Measurements from ENCODE around the gene C3orf52. TPM values are rescaled to one million over a fixed set of nuclear protein-coding genes. Genes with fewer than 3 reads are reported as not detected.

C3orf52 gene
- total RNA-seq, 6 experiments from 2014 or later: 9.7 to 11.6 (median 10.7) TPM

DNA sequence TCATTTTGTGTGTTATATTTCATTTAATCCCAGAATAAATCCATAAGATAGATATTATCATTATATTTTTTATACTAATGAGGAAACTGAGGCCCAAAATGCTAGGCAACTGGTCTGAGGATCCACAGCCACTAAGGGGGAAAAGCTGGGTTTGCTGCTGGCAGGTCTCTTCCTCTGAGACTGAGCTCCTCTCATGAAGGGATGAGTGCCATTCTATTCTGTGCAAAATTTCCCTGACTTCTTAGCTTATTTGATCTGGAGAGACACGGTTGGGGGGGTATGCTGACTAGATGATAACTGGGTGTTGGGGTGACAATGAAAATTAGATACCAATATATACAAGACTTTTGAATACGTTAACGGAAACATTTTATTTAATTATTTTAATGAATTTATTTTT is 44.9 kb downstream of the C3orf52 start:
- DNase-seq: no peak
- TF ChIP-seq, protein P1, sequence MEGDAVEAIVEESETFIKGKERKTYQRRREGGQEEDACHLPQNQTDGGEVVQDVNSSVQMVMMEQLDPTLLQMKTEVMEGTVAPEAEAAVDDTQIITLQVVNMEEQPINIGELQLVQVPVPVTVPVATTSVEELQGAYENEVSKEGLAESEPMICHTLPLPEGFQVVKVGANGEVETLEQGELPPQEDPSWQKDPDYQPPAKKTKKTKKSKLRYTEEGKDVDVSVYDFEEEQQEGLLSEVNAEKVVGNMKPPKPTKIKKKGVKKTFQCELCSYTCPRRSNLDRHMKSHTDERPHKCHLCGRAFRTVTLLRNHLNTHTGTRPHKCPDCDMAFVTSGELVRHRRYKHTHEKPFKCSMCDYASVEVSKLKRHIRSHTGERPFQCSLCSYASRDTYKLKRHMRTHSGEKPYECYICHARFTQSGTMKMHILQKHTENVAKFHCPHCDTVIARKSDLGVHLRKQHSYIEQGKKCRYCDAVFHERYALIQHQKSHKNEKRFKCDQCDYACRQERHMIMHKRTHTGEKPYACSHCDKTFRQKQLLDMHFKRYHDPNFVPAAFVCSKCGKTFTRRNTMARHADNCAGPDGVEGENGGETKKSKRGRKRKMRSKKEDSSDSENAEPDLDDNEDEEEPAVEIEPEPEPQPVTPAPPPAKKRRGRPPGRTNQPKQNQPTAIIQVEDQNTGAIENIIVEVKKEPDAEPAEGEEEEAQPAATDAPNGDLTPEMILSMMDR (IDR thresholded peaks at IDR 0.05): no peak
- no peaks in the 10 kb centered on the region for H3K36me3 Mint-ChIP-seq (ENCODE audit: low read depth)
- peaks cover 34% of the 10 kb centered on the region for H3K4me1 Mint-ChIP-seq (ENCODE audit: low read depth)
- H3K9me3 Mint-ChIP-seq: no peaks in the 10 kb centered on the region
- no peaks in the 10 kb centered on the region; the same call in 1 of the 2 replicates for H3K27me3 Mint-ChIP-seq (ENCODE audit: insufficient read depth)
- H3K27ac Mint-ChIP-seq: no peak overlapping the region
- H3K4me3 Mint-ChIP-seq: no peak overlapping the region

DNA sequence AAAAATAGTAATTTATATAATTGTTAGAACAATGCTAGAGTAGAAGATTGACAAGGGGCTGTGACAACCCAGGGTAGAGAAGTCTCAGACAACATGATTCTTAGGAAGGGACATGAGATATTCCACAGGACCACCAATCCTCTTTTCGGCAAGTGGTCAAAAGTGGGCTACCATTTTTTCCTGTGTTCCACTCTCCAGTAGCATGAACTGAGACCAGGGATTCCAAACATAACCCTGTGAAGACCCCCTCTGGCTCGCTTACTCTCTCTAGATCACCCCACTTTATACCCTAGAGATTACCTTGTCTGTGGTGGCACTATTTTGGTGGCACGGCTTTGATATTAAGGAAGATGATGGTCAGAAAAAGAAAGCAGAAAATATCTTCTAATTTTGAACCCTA is 45.9 kb downstream of the C3orf52 start:
- H3K4me1 Mint-ChIP-seq (ENCODE audit: low read depth): peaks cover 24% of the 10 kb centered on the region

DNA sequence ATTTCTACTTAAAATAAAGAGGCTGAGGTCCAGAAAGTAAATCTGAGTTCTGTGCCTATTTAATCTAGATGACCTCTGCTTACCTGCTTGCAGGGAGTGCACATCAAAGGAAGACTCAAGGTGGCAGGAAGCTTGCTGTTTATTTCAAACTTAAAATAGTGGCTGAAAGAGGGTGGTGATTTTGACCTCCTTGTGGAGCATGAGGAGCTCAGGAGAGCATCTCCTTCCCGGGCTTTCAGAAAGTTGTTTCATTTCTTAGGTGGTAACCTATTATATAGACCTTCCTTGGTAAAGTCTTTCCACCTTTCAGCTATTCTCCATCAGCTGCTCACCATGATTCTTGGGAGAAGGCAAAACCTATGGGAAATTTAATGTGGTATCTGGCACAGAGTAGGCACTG is 46.4 kb downstream of the C3orf52 start:
- no peaks in the 10 kb centered on the region for H3K9me3 Mint-ChIP-seq
- H3K4me3 Mint-ChIP-seq: no peak overlapping the region
- H3K4me1 Mint-ChIP-seq (ENCODE audit: low read depth): peaks cover 22% of the 10 kb centered on the region
- H3K27ac Mint-ChIP-seq: no peak overlapping the region
- H3K27me3 Mint-ChIP-seq (ENCODE audit: insufficient read depth): no peaks in the 10 kb centered on the region; the same call in 1 of the 2 replicates
- no peaks in the 10 kb centered on the region for H3K36me3 Mint-ChIP-seq (ENCODE audit: low read depth)
- TF ChIP-seq, protein P1 (IDR thresholded peaks at IDR 0.05): no peak
- no peak for DNase-seq

More for the DNA sequence above, 45.9 kb downstream of the C3orf52 start:
- Mint-ChIP-seq H3K27ac (no peak overlapping the region), H3K27me3 (ENCODE audit: insufficient read depth) (no peaks in the 10 kb centered on the region; the same call in 1 of the 2 replicates), H3K36me3 (ENCODE audit: low read depth) (no peaks in the 10 kb centered on the region), H3K9me3 (no peaks in the 10 kb centered on the region), H3K4me3 (no peak overlapping the region)
- DNase-seq: no peak
- TF ChIP-seq, protein P1 (IDR thresholded peaks at IDR 0.05): no peak

DNA sequence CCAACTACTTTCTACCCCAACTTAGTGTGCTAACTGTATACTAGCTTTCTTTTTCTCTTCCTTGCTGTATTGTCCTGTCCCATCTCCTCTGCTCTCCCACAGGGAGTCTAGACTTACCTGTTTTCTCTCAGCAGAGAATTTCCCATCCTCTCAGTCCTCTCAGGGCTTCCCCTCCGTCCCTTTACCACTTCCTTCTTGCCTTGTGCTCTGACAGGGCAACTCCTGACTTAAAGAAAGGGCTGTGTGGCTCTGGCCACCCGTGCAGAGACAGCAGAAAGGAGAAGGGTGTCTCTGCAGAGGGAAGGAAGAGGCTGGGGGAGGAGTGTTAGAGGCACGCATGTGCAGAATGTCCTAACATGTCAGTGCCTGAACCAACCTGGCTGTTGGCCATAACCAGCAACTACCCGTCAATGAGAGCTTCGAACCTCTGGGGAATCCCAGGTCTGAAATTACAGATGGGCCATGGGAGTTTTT is 46.8 kb downstream of the C3orf52 start, which contains the start of gene GCSAM:
Gene GCSAM (minus strand): TSS at position 274 of the 474 bp plus-strand sequence. CDS start 128 bp downstream, at position 146.
- Mint-ChIP-seq H3K27me3 (ENCODE audit: insufficient read depth) (no peaks in the 10 kb centered on the region; the same call in 1 of the 2 replicates), H3K4me1 (ENCODE audit: low read depth) (peaks cover 22% of the 10 kb centered on the region), H3K9me3 (no peaks in the 10 kb centered on the region), H3K27ac (no peak within 1 kb of the TSS), H3K4me3 (no peak within 1 kb of the TSS), H3K36me3 (ENCODE audit: low read depth) (no peaks in the 10 kb centered on the region)
- no peak for DNase-seq
- TF ChIP-seq, protein P1 (IDR thresholded peaks at IDR 0.05): no peak

DNA sequence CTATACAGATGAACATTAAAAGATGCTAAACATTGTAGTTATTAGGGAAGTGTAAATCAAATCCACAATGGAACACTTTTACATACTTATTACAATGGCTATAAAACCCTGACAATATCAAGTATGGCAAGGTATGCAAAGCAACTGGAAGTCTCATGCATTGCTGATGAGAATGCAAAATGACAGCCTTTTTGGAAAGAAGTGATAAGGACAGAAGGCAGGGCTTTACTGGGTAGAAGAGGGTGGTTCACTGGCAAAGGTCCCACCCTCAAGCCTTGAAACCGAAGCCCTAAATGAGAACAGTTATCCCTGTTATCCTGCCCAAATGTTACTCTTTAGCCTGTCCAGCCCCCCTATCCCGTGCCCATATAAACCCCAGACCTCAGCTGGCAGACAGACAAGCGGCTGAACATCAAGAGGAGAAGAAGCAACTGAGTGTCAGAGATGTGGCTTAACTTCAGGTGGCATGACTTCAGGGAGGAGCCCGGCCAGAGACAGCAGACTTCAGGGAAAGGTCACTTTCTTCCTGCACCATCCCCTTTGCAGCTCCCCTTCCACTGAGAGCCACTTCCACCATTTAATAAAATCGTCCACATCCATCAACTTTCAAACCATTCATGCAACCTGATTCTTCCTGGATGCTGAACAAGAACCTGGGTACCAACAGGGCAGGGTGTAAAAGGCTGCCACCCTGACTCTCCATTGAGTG is 47.6 kb downstream of the C3orf52 start:
- no peaks in the 10 kb centered on the region for H3K36me3 Mint-ChIP-seq (ENCODE audit: low read depth)
- H3K4me1 Mint-ChIP-seq (ENCODE audit: low read depth): peaks cover 17% of the 10 kb centered on the region
- TF ChIP-seq, protein P1 (IDR thresholded peaks at IDR 0.05): no peak
- no peaks in the 10 kb centered on the region; the same call in 1 of the 2 replicates for H3K27me3 Mint-ChIP-seq (ENCODE audit: insufficient read depth)
- H3K9me3 Mint-ChIP-seq: no peaks in the 10 kb centered on the region
- no peak for DNase-seq
- H3K4me3 Mint-ChIP-seq: no peak overlapping the region
- no peak overlapping the region for H3K27ac Mint-ChIP-seq
